Measurements from ENCODE around the gene AKT1S1.

The AKT1S1 gene

GRCh38 chr19:49896863-49897621 is 19.9 kb upstream of the AKT1S1 start, which contains the start of gene IL4I1:
IL4I1 (minus strand) TSS chr19:49896887; CDS start chr19:49896160, 727 bp downstream.
- Histone ChIP-seq H3K9me3 (replicated peaks; ENCODE audit: low read length) (no peaks in the 10 kb centered on the region), H3K27me3 (ENCODE audit: control insufficient read depth, insufficient read depth, low read length) (peaks cover 4% of the 10 kb centered on the region), H3K4me2 (ENCODE audit: low read length) (peak within 1 kb of the TSS; percentile 26), H3K4me1 (ENCODE audit: control insufficient read depth, insufficient read depth, low read length) (peaks cover 15% of the 10 kb centered on the region), H3K36me3 (ENCODE audit: insufficient read depth, low read length) (no peaks in the 10 kb centered on the region), H3K4me3 (ENCODE audit: low read length) (peak within 1 kb of the TSS; percentile 13), H3K9ac (ENCODE audit: low read depth, low read length) (no peak within 1 kb of the TSS)

- no peak overlapping the region for H3K4me2 ChIP-seq (ENCODE audit: low read length)
- H3K27me3 ChIP-seq (ENCODE audit: control insufficient read depth, insufficient read depth, low read length), result peaks cover 14% of the 10 kb centered on the region
- peaks cover 15% of the 10 kb centered on the region for H3K4me1 ChIP-seq (ENCODE audit: control insufficient read depth, insufficient read depth, low read length)
- H3K9ac ChIP-seq (ENCODE audit: low read depth, low read length), result no peak overlapping the region
- no peak overlapping the region for H3K4me3 ChIP-seq (ENCODE audit: low read length)
- no peaks in the 10 kb centered on the region for H3K36me3 ChIP-seq (ENCODE audit: insufficient read depth, low read length)
- H3K9me3 ChIP-seq (replicated peaks; ENCODE audit: low read length), result no peaks in the 10 kb centered on the region
Measured at GRCh38 chr19:49895566-49896297, 18.6 kb upstream of the AKT1S1 start.

GRCh38 chr19:49894879-49895565 is 17.9 kb upstream of the AKT1S1 start:
- Histone ChIP-seq H3K9ac (ENCODE audit: low read depth, low read length) (no peak overlapping the region), H3K4me1 (ENCODE audit: control insufficient read depth, insufficient read depth, low read length) (peaks cover 18% of the 10 kb centered on the region), H3K27me3 (ENCODE audit: control insufficient read depth, insufficient read depth, low read length) (peaks cover 14% of the 10 kb centered on the region), H3K36me3 (ENCODE audit: insufficient read depth, low read length) (no peaks in the 10 kb centered on the region), H3K9me3 (replicated peaks; ENCODE audit: low read length) (no peaks in the 10 kb centered on the region), H3K4me3 (ENCODE audit: low read length) (no peak overlapping the region), H3K4me2 (ENCODE audit: low read length) (no peak overlapping the region)

- no peaks in the 10 kb centered on the region for H3K36me3 ChIP-seq (ENCODE audit: insufficient read depth, low read length)
- H3K4me3 ChIP-seq (ENCODE audit: low read length), result no peak overlapping the region
- peaks cover 21% of the 10 kb centered on the region for H3K4me1 ChIP-seq (ENCODE audit: control insufficient read depth, insufficient read depth, low read length)
- H3K9ac ChIP-seq (ENCODE audit: low read depth, low read length), result no peak overlapping the region
- H3K4me2 ChIP-seq (ENCODE audit: low read length), result no peak overlapping the region
- no peaks in the 10 kb centered on the region for H3K9me3 ChIP-seq (replicated peaks; ENCODE audit: low read length)
- peaks cover 14% of the 10 kb centered on the region for H3K27me3 ChIP-seq (ENCODE audit: control insufficient read depth, insufficient read depth, low read length)
Measured at GRCh38 chr19:49894011-49894664, 17.0 kb upstream of the AKT1S1 start.

DNA sequence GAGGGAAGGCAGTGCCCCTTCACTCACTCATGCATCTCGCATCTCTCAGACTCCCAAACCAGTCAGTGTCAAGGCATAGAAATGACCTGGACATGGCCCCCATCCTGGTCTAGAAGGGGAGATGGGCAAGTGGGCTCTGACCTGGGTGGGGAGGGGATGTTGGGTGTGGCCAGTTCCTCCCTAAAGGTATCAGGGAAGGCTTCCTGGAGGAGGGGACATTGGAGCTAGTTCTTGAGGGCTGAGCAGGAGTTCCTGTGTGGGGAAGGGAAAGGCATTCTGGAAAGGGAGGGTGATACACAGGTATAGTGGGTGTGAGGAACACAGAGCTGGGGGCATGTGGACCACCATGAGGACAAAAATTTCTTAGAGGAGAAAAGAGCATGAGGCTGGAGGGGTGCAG is 15.6 kb upstream of the AKT1S1 start:
- Histone ChIP-seq H3K4me3 (ENCODE audit: low read length) (no peak overlapping the region), H3K4me2 (ENCODE audit: low read length) (no peak overlapping the region), H3K27me3 (ENCODE audit: control insufficient read depth, insufficient read depth, low read length) (peaks cover 14% of the 10 kb centered on the region), H3K9me3 (replicated peaks; ENCODE audit: low read length) (no peaks in the 10 kb centered on the region), H3K9ac (ENCODE audit: low read depth, low read length) (no peak overlapping the region), H3K4me1 (ENCODE audit: control insufficient read depth, insufficient read depth, low read length) (peaks cover 18% of the 10 kb centered on the region), H3K36me3 (ENCODE audit: insufficient read depth, low read length) (no peaks in the 10 kb centered on the region)

DNA sequence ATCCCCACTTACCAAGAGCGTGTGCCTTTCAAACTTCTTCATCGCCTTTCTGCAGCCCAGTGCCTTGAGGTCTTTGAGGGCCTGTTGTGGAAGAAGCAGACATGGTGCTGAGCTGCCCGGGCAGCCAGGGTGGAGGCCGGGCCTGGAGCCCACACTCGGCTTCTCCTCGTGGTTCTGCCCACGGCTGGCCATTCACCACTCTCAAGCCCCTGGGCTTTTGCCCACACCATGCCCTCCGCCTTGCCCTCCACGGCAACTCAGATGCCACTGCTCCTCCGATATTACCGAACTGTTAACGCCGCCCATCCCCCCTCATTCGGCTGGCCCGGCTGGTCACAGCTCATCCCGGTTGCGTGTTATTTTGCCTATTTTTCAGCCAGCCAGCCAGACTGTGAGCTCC is 14.2 kb upstream of the AKT1S1 start:
- H3K27me3 ChIP-seq (ENCODE audit: control insufficient read depth, insufficient read depth, low read length), result peaks cover 14% of the 10 kb centered on the region

GRCh38 chr19:49890349-49891311 is 13.5 kb upstream of the AKT1S1 start:
- H3K9ac ChIP-seq (ENCODE audit: low read depth, low read length), result no peak overlapping the region
- H3K4me1 ChIP-seq (ENCODE audit: control insufficient read depth, insufficient read depth, low read length), result peaks cover 6% of the 10 kb centered on the region
- peaks cover 14% of the 10 kb centered on the region for H3K27me3 ChIP-seq (ENCODE audit: control insufficient read depth, insufficient read depth, low read length)
- H3K36me3 ChIP-seq (ENCODE audit: insufficient read depth, low read length), result no peaks in the 10 kb centered on the region
- peak overlapping the region; percentile 69 for H3K4me2 ChIP-seq (ENCODE audit: low read length)
- no peaks in the 10 kb centered on the region for H3K9me3 ChIP-seq (replicated peaks; ENCODE audit: low read length)
- peak overlapping the region; percentile 58 for H3K4me3 ChIP-seq (ENCODE audit: low read length)

More for the DNA sequence above, 14.2 kb upstream of the AKT1S1 start:
- H3K9ac ChIP-seq (ENCODE audit: low read depth, low read length), result no peak overlapping the region
- H3K9me3 ChIP-seq (replicated peaks; ENCODE audit: low read length), result no peaks in the 10 kb centered on the region
- no peak overlapping the region for H3K4me2 ChIP-seq (ENCODE audit: low read length)
- H3K4me1 ChIP-seq (ENCODE audit: control insufficient read depth, insufficient read depth, low read length), result peaks cover 6% of the 10 kb centered on the region
- H3K36me3 ChIP-seq (ENCODE audit: insufficient read depth, low read length), result no peaks in the 10 kb centered on the region
- H3K4me3 ChIP-seq (ENCODE audit: low read length), result no peak overlapping the region

GRCh38 chr19:49889687-49890348 is 12.7 kb upstream of the AKT1S1 start:
- Histone ChIP-seq H3K4me1 (ENCODE audit: control insufficient read depth, insufficient read depth, low read length) (peaks cover 6% of the 10 kb centered on the region), H3K9ac (ENCODE audit: low read depth, low read length) (no peak overlapping the region), H3K9me3 (replicated peaks; ENCODE audit: low read length) (no peaks in the 10 kb centered on the region), H3K4me3 (ENCODE audit: low read length) (peak overlapping the region; percentile 58), H3K36me3 (ENCODE audit: insufficient read depth, low read length) (peaks cover 1% of the 10 kb centered on the region), H3K4me2 (ENCODE audit: low read length) (peak overlapping the region; percentile 69), H3K27me3 (ENCODE audit: control insufficient read depth, insufficient read depth, low read length) (peaks cover 14% of the 10 kb centered on the region)

- no peak overlapping the region for H3K9ac ChIP-seq (ENCODE audit: low read depth, low read length)
- no peak overlapping the region for H3K4me2 ChIP-seq (ENCODE audit: low read length)
- no peaks in the 10 kb centered on the region for H3K9me3 ChIP-seq (replicated peaks; ENCODE audit: low read length)
- H3K4me1 ChIP-seq (ENCODE audit: control insufficient read depth, insufficient read depth, low read length), result peaks cover 6% of the 10 kb centered on the region
- H3K27me3 ChIP-seq (ENCODE audit: control insufficient read depth, insufficient read depth, low read length), result peaks cover 14% of the 10 kb centered on the region
- peaks cover 8% of the 10 kb centered on the region for H3K36me3 ChIP-seq (ENCODE audit: insufficient read depth, low read length)
- no peak overlapping the region for H3K4me3 ChIP-seq (ENCODE audit: low read length)
Measured at GRCh38 chr19:49889038-49889686, 12.0 kb upstream of the AKT1S1 start.

DNA sequence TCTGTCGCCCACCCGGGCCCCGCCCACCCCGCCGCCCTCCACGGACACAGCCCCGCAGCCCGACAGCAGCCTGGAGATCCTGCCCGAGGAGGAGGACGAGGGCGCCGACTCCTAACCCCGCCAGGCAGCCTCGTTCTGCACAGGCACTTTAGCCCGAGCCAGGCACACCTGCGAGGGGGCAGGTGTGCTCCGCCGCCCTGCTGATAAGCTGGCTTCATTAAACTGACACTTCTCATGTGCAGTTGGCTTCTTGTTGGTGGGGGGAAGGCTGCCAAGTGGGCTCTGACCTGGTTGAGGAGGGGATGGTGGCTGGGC is 11.3 kb upstream of the AKT1S1 start:
- Histone ChIP-seq H3K4me3 (ENCODE audit: low read length) (no peak overlapping the region), H3K4me2 (ENCODE audit: low read length) (no peak overlapping the region), H3K27me3 (ENCODE audit: control insufficient read depth, insufficient read depth, low read length) (peaks cover 14% of the 10 kb centered on the region), H3K36me3 (ENCODE audit: insufficient read depth, low read length) (peaks cover 14% of the 10 kb centered on the region), H3K9ac (ENCODE audit: low read depth, low read length) (no peak overlapping the region), H3K9me3 (replicated peaks; ENCODE audit: low read length) (no peaks in the 10 kb centered on the region), H3K4me1 (ENCODE audit: control insufficient read depth, insufficient read depth, low read length) (peaks cover 6% of the 10 kb centered on the region)
